DOHH2 (cell line): ENCODE data around the gene ZNF608.

ENCODE experiments used
- CTCF ChIP-seq: fragments of 200-600 bp; sonication (generic); IDR thresholded peaks from one replicate; pipeline ENCODE4 v1.5.1; 2014; ENCODE audit warnings: antibody characterized with exemption, mild to moderate bottlenecking, low read depth, low read length; ENCODE audit not compliant: poor library complexity, severe bottlenecking
- EZH2phosphoT487 ChIP-seq: fragments of 200-600 bp; sonication (generic); IDR thresholded peaks from 2 replicates; pipeline ENCODE4 v1.6.1; 2017; ENCODE audit warnings: borderline replicate concordance, mild to moderate bottlenecking, antibody characterized with exemption, low read length, moderate library complexity, mixed read lengths

GRCh38 chr5:124764585-124764984 is 18.1 kb upstream of the ZNF608 start:
- TF ChIP-seq CTCF (no peak), EZH2phosphoT487 (no peak)
